Endodermal cell (in vitro differentiated cells): Measurements from ENCODE around the gene COL23A1. TPM values are rescaled to one million over a fixed set of nuclear protein-coding genes. Genes with fewer than 3 reads are reported as not detected.

ENCODE experiments used
- DNase-seq: peaks from one replicate; pipeline ENCODE4 v3.0.0-alpha.2; 2017
- H3K27ac ChIP-seq: 2 replicates; pipeline ENCODE4 v1.5.1; 2013; ENCODE audit warnings: mild to moderate bottlenecking, low read depth, low read length, moderate library complexity
- H3K27me3 ChIP-seq: 2 replicates; pipeline ENCODE4 v1.6.1; 2013; ENCODE audit warnings: mild to moderate bottlenecking, low read length, moderate library complexity; ENCODE audit not compliant: insufficient read depth, control insufficient read depth, poor library complexity, severe bottlenecking
- H3K36me3 ChIP-seq: 2 replicates; pipeline ENCODE4 v1.7.0; 2013; ENCODE audit warnings: mild to moderate bottlenecking, low read length, moderate library complexity; ENCODE audit not compliant: control insufficient read depth, insufficient read depth
- H3K4me1 ChIP-seq: one replicate; pipeline ENCODE4 v1.7.0; 2013; ENCODE audit warnings: low read length; ENCODE audit not compliant: control insufficient read depth, insufficient read depth
- H3K4me3 ChIP-seq: 2 replicates; pipeline ENCODE4 v1.5.1; 2013; ENCODE audit warnings: mild to moderate bottlenecking, low read length, moderate library complexity
- H3K9ac ChIP-seq: 2 replicates; pipeline ENCODE4 v1.6.1; 2013; ENCODE audit warnings: mild to moderate bottlenecking, low read length, moderate library complexity; ENCODE audit not compliant: poor library complexity, severe bottlenecking; ENCODE audit errors: extremely low read depth
- H3K9me3 ChIP-seq: 2 replicates; pipeline ENCODE4 v1.6.1; 2013; ENCODE audit warnings: mild to moderate bottlenecking, low read length, moderate library complexity; ENCODE audit not compliant: control insufficient read depth
- H3K27ac Mint-ChIP-seq: 2 replicates; pipeline ENCODE4 v1.8.0; 2020; ENCODE audit warnings: mixed read lengths
- H3K27me3 Mint-ChIP-seq: 2 replicates; pipeline ENCODE4 v1.8.0; 2021; ENCODE audit warnings: mild to moderate bottlenecking, mixed read lengths; ENCODE audit not compliant: insufficient read depth
- H3K36me3 Mint-ChIP-seq: 2 replicates; pipeline ENCODE4 v1.8.0; 2020; ENCODE audit warnings: low read depth, mixed read lengths
- H3K4me1 Mint-ChIP-seq: 2 replicates; pipeline ENCODE4 v1.8.0; 2020; ENCODE audit warnings: mixed read lengths
- H3K4me3 Mint-ChIP-seq: 2 replicates; pipeline ENCODE4 v1.8.0; 2020; ENCODE audit warnings: mild to moderate bottlenecking, moderate library complexity, mixed read lengths
- H3K9me3 Mint-ChIP-seq: 2 replicates; pipeline ENCODE4 v1.8.0; 2020; ENCODE audit warnings: mild to moderate bottlenecking, mixed read lengths
- CTCF ChIP-seq: fragments of 200-600 bp; sonication (generic); conservative IDR thresholded peaks from 2 replicates; pipeline ENCODE4 v1.5.0; 2021; ENCODE audit warnings: antibody characterized with exemption, mild to moderate bottlenecking
- WGBS, 2 experiments: methylation state at CpG; one replicate each; pipeline versions ENCODE4 v1.1.5 to v1.1.7; 2013; ENCODE audit warnings: missing lambda C conversion rate in 2 of 2, mixed read lengths in 1 of 2; ENCODE audit not compliant: insufficient coverage in 1 of 2, insufficient read length in 1 of 2; 5-methylcytosine and 5-hydroxymethylcytosine counted together
- total RNA-seq, 2 donors: library from RNA; stranded (reverse); fragmentation: NEBNext Ultra II Directional in 1 of 2; extraction: Animal tissue kit (Norgen Biotek cat#: 25700) in 1 of 2; gene quantifications; 2 replicates in 1 of 2; 3 replicates in 1 of 2; pipeline ENCODE4 v1.2.1, GENCODE V29; 2021

The COL23A1 gene
- total RNA-seq, 2 donors from 2014 or later: 50.2 to 71.3 TPM

GRCh38 chr5:178296066-178296465 lies 294.1 kb downstream of the COL23A1 start:
- Histone ChIP-seq H3K36me3 (no peaks in the 10 kb centered on the region), H3K27me3 (no peaks in the 10 kb centered on the region), H3K4me3 (no peak overlapping the region), H3K9ac (no peak overlapping the region), H3K4me1 (no peaks in the 10 kb centered on the region), H3K9me3 (peaks cover 8% of the 10 kb centered on the region), H3K27ac (no peak overlapping the region)
- peaks cover 25% of the 10 kb centered on the region for H3K36me3 Mint-ChIP-seq
- DNase-seq: peak; percentile 33
- no peak for TF ChIP-seq CTCF
- no peak overlapping the region for H3K4me3 Mint-ChIP-seq
- peaks cover 2% of the 10 kb centered on the region for H3K4me1 Mint-ChIP-seq
- peaks cover 3% of the 10 kb centered on the region for H3K9me3 Mint-ChIP-seq
- 94% methylated on average over 6 of the region's 6 CpGs for WGBS, 2 experiments
- H3K27me3 Mint-ChIP-seq: peaks cover 3% of the 10 kb centered on the region
- H3K27ac Mint-ChIP-seq: no peak overlapping the region

GRCh38 chr5:178295589-178295988 lies 294.6 kb downstream of the COL23A1 start:
- no peaks in the 10 kb centered on the region for H3K36me3 ChIP-seq
- H3K9me3 Mint-ChIP-seq: peaks cover 3% of the 10 kb centered on the region
- DNase-seq: no peak
- no peak overlapping the region for H3K27ac ChIP-seq
- H3K4me1 Mint-ChIP-seq: peaks cover 2% of the 10 kb centered on the region
- no peak overlapping the region for H3K4me3 ChIP-seq
- H3K9ac ChIP-seq: no peak overlapping the region
- H3K27ac Mint-ChIP-seq: no peak overlapping the region
- no peak for TF ChIP-seq CTCF
- peaks cover 1% of the 10 kb centered on the region for H3K27me3 Mint-ChIP-seq
- H3K27me3 ChIP-seq: no peaks in the 10 kb centered on the region
- H3K9me3 ChIP-seq: peaks cover 5% of the 10 kb centered on the region
- no peak overlapping the region for H3K4me3 Mint-ChIP-seq
- peaks cover 23% of the 10 kb centered on the region for H3K36me3 Mint-ChIP-seq
- no peaks in the 10 kb centered on the region for H3K4me1 ChIP-seq

- peaks cover 1% of the 10 kb centered on the region for H3K27me3 Mint-ChIP-seq
- DNase-seq: peak; percentile 19
- no peak for TF ChIP-seq CTCF
- H3K36me3 ChIP-seq: no peaks in the 10 kb centered on the region
- H3K36me3 Mint-ChIP-seq: peaks cover 26% of the 10 kb centered on the region
- peaks cover 3% of the 10 kb centered on the region for H3K9me3 Mint-ChIP-seq
- H3K27me3 ChIP-seq: no peaks in the 10 kb centered on the region
- no peak overlapping the region for H3K27ac ChIP-seq
- H3K4me1 Mint-ChIP-seq: peaks cover 2% of the 10 kb centered on the region
- H3K4me3 ChIP-seq: no peak overlapping the region
- no peak overlapping the region for H3K4me3 Mint-ChIP-seq
- H3K27ac Mint-ChIP-seq: no peak overlapping the region
- no peaks in the 10 kb centered on the region for H3K4me1 ChIP-seq
- H3K9ac ChIP-seq: no peak overlapping the region
- 84% methylated on average over 6 to 7 of the region's 7 CpGs for WGBS, 2 experiments
- H3K9me3 ChIP-seq: peaks cover 5% of the 10 kb centered on the region
Observed at GRCh38 chr5:178293815-178294214, 296.4 kb downstream of the COL23A1 start.
